Neural cell (in vitro differentiated cells): ENCODE data around the gene RDH8. TPM values are rescaled to one million over a fixed set of nuclear protein-coding genes. Genes with fewer than 3 reads are reported as not detected.

Experiments used
- H2AFZ ChIP-seq: fragments of 200-600, 300-800 bp; sonication (generic), shearing (Covaris generic); 2 replicates; pipeline ENCODE4 v1.6.0; 2014; ENCODE audit warnings: low read depth, mild to moderate bottlenecking, antibody characterized with exemption, low read length, moderate library complexity
- H3F3A ChIP-seq: fragments of 200-600 bp; shearing (Covaris generic); 2 replicates; pipeline ENCODE4 v1.6.1; 2016; ENCODE audit warnings: mild to moderate bottlenecking, moderate library complexity, mixed read lengths, antibody characterized with exemption, low read length; ENCODE audit not compliant: insufficient read depth, poor library complexity, severe bottlenecking
- H3K27ac ChIP-seq: fragments of 200-600, 300-800 bp; sonication (generic), shearing (Covaris generic); 2 replicates; pipeline ENCODE4 v1.5.1; 2014; ENCODE audit warnings: mild to moderate bottlenecking, low read length, moderate library complexity
- H3K27me3 ChIP-seq: fragments of 300-800, 200-600 bp; sonication (generic), shearing (Covaris generic); 2 replicates; pipeline ENCODE4 v1.6.0; 2014; ENCODE audit warnings: mild to moderate bottlenecking, low read depth, low read length, moderate library complexity; ENCODE audit not compliant: insufficient read depth
- H3K36me3 ChIP-seq: fragments of 300-800, 200-600 bp; sonication (generic), shearing (Covaris generic); 2 replicates; pipeline ENCODE4 v1.5.1; 2014; ENCODE audit warnings: mild to moderate bottlenecking, antibody characterized with exemption, low read length, moderate library complexity; ENCODE audit not compliant: insufficient read depth
- H3K4me2 ChIP-seq: fragments of 300-800, 200-600 bp; sonication (generic), shearing (Covaris generic); 2 replicates; pipeline ENCODE4 v1.6.0; 2014; ENCODE audit warnings: mild to moderate bottlenecking, low read length
- H3K4me3 ChIP-seq: fragments of 300-800, 200-600 bp; sonication (generic), shearing (Covaris generic); 2 replicates; pipeline ENCODE4 v1.5.1; 2014; ENCODE audit warnings: mild to moderate bottlenecking, low read length, moderate library complexity
- H3K79me2 ChIP-seq: fragments of 200-600 bp; shearing (Covaris generic); replicated peaks from 2 replicates; pipeline ENCODE4 v1.6.0; 2014; ENCODE audit warnings: mild to moderate bottlenecking, low read length, moderate library complexity; ENCODE audit not compliant: insufficient read depth
- H3K9ac ChIP-seq: fragments of 300-800, 200-600 bp; sonication (generic), shearing (Covaris generic); 2 replicates; pipeline ENCODE4 v1.6.1; 2016; ENCODE audit warnings: mild to moderate bottlenecking, low read length, mixed read lengths
- H3K9me2 ChIP-seq: fragments of 200-600 bp; shearing (Covaris generic); 2 replicates; pipeline ENCODE4 v1.6.1; 2016; ENCODE audit warnings: mild to moderate bottlenecking, low read length, mixed read lengths; ENCODE audit not compliant: insufficient read depth
- H3K9me3 ChIP-seq: fragments of 200-600, 300-800 bp; sonication (generic), shearing (Covaris generic); 2 replicates; pipeline ENCODE4 v1.6.1; 2016; ENCODE audit warnings: mild to moderate bottlenecking, mixed run types, low read length, moderate library complexity, mixed read lengths
- H4K20me1 ChIP-seq: fragments of 200-600 bp; shearing (Covaris generic); 2 replicates; pipeline ENCODE4 v1.6.1; 2016; ENCODE audit warnings: mild to moderate bottlenecking, mixed run types; ENCODE audit not compliant: insufficient read depth
- EP300 ChIP-seq: fragments of 450-650 bp; conservative IDR thresholded peaks from 2 replicates; pipeline ENCODE4 v1.6.1; 2014; ENCODE audit warnings: antibody characterized with exemption, mild to moderate bottlenecking, moderate library complexity; ENCODE audit not compliant: poor library complexity, severe bottlenecking
- EZH2 ChIP-seq: fragments of 200-600, 300-800 bp; shearing (Covaris generic), sonication (generic); IDR thresholded peaks from 2 replicates; pipeline ENCODE4 v1.6.1; 2014; ENCODE audit warnings: antibody characterized with exemption, low read length, borderline replicate concordance, mild to moderate bottlenecking; ENCODE audit not compliant: insufficient read depth, poor library complexity, severe bottlenecking
- POLR2AphosphoS5 ChIP-seq: IDR thresholded peaks from 2 replicates; pipeline ENCODE4 v1.6.1; 2012
- RAD21 ChIP-seq: fragments of 450-650 bp; conservative IDR thresholded peaks from 2 replicates; pipeline ENCODE4 v1.6.1; 2014; ENCODE audit warnings: antibody characterized with exemption, mild to moderate bottlenecking, moderate library complexity
- SMC3 ChIP-seq: fragments of 450-650 bp; conservative IDR thresholded peaks from 2 replicates; pipeline ENCODE4 v1.6.1; 2014; ENCODE audit warnings: antibody characterized with exemption, mild to moderate bottlenecking, moderate library complexity; ENCODE audit not compliant: poor library complexity
- TAF1 ChIP-seq: IDR thresholded peaks from 2 replicates; pipeline ENCODE4 v1.6.1; 2012; ENCODE audit warnings: low read depth
- polyA plus RNA-seq: library from polyadenylated mRNA; depleted of rRNA; stranded (reverse); fragments of >200 nt; gene quantifications from 2 replicates; pipeline ENCODE4 v1.2.3, GENCODE V29; 2014
- TF ChIP-seq, protein P1 (sequence below): fragments of 450-650 bp; IDR thresholded peaks from 2 replicates; pipeline ENCODE4 v1.5.1; 2014; ENCODE audit warnings: antibody characterized with exemption, mild to moderate bottlenecking, moderate library complexity; ENCODE audit not compliant: poor library complexity, severe bottlenecking
- TF ChIP-seq, protein P2 (sequence below): IDR thresholded peaks from 2 replicates; pipeline ENCODE4 v1.6.1; 2012; ENCODE audit warnings: borderline replicate concordance

Gene RDH8
- polyA plus RNA-seq, 1 donor from 2014 or later, result not detected

DNA sequence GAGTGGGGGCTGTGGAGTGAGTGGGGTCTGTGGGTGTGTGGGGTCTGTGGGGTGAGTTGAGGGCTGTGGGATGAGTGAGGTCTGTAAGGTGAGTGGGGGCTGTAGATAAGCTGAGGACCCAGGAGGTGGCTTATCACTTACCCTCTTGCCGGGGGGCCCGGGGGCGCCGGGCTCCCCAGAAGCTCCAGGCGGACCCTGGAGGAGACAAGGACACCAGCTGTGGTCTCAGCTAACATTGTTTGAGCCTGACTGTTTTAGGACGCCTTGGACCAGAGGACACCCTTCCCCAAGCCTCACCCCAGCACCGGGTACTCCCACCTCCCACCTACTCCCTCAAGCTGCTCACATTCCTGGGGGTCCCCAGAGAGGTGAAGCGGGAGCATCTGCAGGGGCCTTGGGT, 42.8 kb upstream of the RDH8 start:
- H3K9me3 ChIP-seq, result no peaks in the 10 kb centered on the region
- H3K36me3 ChIP-seq, result no peaks in the 10 kb centered on the region
- TF ChIP-seq EP300 (no peak), EZH2 (no peak)
- TF ChIP-seq, protein P1, sequence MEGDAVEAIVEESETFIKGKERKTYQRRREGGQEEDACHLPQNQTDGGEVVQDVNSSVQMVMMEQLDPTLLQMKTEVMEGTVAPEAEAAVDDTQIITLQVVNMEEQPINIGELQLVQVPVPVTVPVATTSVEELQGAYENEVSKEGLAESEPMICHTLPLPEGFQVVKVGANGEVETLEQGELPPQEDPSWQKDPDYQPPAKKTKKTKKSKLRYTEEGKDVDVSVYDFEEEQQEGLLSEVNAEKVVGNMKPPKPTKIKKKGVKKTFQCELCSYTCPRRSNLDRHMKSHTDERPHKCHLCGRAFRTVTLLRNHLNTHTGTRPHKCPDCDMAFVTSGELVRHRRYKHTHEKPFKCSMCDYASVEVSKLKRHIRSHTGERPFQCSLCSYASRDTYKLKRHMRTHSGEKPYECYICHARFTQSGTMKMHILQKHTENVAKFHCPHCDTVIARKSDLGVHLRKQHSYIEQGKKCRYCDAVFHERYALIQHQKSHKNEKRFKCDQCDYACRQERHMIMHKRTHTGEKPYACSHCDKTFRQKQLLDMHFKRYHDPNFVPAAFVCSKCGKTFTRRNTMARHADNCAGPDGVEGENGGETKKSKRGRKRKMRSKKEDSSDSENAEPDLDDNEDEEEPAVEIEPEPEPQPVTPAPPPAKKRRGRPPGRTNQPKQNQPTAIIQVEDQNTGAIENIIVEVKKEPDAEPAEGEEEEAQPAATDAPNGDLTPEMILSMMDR, result no peak
- TF ChIP-seq, protein P2, sequence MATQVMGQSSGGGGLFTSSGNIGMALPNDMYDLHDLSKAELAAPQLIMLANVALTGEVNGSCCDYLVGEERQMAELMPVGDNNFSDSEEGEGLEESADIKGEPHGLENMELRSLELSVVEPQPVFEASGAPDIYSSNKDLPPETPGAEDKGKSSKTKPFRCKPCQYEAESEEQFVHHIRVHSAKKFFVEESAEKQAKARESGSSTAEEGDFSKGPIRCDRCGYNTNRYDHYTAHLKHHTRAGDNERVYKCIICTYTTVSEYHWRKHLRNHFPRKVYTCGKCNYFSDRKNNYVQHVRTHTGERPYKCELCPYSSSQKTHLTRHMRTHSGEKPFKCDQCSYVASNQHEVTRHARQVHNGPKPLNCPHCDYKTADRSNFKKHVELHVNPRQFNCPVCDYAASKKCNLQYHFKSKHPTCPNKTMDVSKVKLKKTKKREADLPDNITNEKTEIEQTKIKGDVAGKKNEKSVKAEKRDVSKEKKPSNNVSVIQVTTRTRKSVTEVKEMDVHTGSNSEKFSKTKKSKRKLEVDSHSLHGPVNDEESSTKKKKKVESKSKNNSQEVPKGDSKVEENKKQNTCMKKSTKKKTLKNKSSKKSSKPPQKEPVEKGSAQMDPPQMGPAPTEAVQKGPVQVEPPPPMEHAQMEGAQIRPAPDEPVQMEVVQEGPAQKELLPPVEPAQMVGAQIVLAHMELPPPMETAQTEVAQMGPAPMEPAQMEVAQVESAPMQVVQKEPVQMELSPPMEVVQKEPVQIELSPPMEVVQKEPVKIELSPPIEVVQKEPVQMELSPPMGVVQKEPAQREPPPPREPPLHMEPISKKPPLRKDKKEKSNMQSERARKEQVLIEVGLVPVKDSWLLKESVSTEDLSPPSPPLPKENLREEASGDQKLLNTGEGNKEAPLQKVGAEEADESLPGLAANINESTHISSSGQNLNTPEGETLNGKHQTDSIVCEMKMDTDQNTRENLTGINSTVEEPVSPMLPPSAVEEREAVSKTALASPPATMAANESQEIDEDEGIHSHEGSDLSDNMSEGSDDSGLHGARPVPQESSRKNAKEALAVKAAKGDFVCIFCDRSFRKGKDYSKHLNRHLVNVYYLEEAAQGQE, result no peak
- H2AFZ ChIP-seq, result no peak overlapping the region
- H3K27ac ChIP-seq, result no peak overlapping the region
- no peak overlapping the region for H3K4me2 ChIP-seq
- no peak overlapping the region for H3K4me3 ChIP-seq
- H3K9me2 ChIP-seq, result no peaks in the 10 kb centered on the region
- H3K9ac ChIP-seq, result no peak overlapping the region
- no peaks in the 10 kb centered on the region for H4K20me1 ChIP-seq
- no peaks in the 10 kb centered on the region for H3K79me2 ChIP-seq
- H3K27me3 ChIP-seq, result peaks cover 24% of the 10 kb centered on the region
- H3F3A ChIP-seq, result no peaks in the 10 kb centered on the region

DNA sequence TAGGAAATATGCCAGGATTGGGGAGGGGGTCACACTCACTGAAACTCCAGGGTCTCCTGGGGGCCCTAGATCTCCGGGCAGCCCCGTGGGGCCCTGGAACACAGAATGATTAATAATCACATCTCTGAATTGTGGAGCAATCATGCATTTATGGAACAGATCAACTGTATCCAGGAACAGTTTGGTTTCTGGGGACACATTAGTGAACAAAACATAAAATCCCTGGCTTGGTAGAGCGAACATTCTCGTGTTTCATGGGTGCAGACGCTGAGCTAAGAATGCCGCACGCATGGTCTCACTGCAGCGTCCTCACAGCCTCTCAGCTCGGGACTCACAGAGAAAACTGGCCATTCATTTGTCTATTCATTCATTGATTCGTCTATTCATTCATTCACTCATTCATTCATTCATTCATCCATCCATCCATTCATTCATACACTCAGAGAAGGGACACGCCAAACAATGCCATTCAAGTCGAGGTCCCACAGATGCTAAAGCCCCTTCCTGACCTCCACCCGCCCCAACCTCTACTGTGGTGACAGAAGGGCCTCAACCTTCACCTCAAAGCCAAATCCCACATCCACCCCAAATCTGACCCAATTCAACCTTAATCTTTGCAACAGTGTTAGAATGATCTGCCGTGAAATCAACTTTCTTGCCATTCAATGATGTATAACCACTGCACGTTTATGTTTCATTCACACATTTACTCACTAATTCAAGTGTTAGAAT, 42.0 kb upstream of the RDH8 start:
- Histone ChIP-seq H3K4me2 (no peak overlapping the region), H3K9me3 (no peaks in the 10 kb centered on the region), H4K20me1 (no peaks in the 10 kb centered on the region), H3K79me2 (no peaks in the 10 kb centered on the region), H3K27me3 (peaks cover 17% of the 10 kb centered on the region), H3K36me3 (no peaks in the 10 kb centered on the region), H3K4me3 (no peak overlapping the region), H3K27ac (no peak overlapping the region), H2AFZ (no peak overlapping the region), H3F3A (no peaks in the 10 kb centered on the region), H3K9me2 (no peaks in the 10 kb centered on the region), H3K9ac (no peak overlapping the region)
- TF ChIP-seq TAF1, result no peak

DNA sequence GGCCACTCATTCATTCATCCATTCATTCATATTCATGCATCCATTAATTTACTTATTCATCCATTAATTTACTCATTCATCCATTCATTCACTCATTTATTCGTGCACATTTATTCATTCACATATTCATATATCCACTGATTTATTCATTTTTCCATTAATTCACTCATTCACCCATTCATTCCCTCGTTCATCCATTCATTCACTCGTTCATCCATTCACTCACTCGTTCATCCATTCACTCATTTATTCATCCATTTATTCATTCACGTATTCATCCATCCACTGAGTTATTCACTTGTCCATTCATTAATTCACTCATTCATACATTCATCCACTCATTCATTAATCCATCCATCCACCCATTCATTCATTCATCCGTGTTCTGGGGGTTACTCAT, 41.2 kb upstream of the RDH8 start:
- TF ChIP-seq TAF1 (no peak), RAD21 (no peak), POLR2AphosphoS5 (no peak), EZH2 (no peak), EP300 (no peak), SMC3 (no peak)
- TF ChIP-seq, protein P2, result no peak
- H3K79me2 ChIP-seq, result no peaks in the 10 kb centered on the region

More for the DNA sequence above, 41.2 kb upstream of the RDH8 start:
- Histone ChIP-seq H3F3A (no peaks in the 10 kb centered on the region), H3K4me2 (no peak overlapping the region), H3K9me3 (no peaks in the 10 kb centered on the region), H2AFZ (no peak overlapping the region), H3K36me3 (no peaks in the 10 kb centered on the region), H3K27ac (no peak overlapping the region), H3K9me2 (no peaks in the 10 kb centered on the region), H3K27me3 (peaks cover 9% of the 10 kb centered on the region), H4K20me1 (no peaks in the 10 kb centered on the region), H3K4me3 (no peak overlapping the region), H3K9ac (no peak overlapping the region)
